NT2/D1 (cell line): Measurements from ENCODE around the gene UBN2.

ENCODE experiments used
- SUZ12 ChIP-seq: IDR thresholded peaks from 2 replicates; pipeline ENCODE4 v1.6.1; 2011; ENCODE audit not compliant: insufficient read length, insufficient read depth; ENCODE audit errors: extremely low read depth
- YY1 ChIP-seq: IDR thresholded peaks from 2 replicates; pipeline ENCODE4 v1.6.1; 2011; ENCODE audit not compliant: insufficient read length, insufficient read depth
- ZNF274 ChIP-seq: IDR thresholded peaks from 2 replicates; pipeline ENCODE4 v1.6.1; 2011; ENCODE audit warnings: mild to moderate bottlenecking, low read depth, low read length

DNA sequence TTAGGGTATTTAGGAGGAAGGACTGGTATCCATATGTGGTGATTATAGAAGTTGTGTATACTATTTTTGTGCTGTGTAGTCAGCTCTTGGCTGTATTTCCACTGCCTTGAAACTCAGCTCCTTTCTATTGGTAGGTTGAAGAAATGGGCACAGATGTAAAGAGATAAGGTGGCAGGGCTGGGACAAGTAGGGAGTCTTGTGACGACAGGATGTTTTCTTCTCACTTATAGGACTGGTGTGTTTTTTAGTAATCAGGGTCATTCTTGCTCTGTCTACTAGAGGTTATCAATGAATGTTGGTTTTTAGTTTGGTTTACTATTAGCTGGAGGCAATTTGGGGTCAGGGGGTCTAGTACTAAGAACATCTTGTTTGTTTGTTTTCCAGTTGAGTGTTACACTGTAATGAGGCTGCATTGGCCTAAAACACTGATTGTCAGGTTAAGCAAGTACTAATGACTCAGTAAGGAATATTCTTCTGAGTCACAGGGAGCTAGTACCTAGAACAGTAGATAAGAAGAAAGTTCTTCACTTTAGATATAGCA, 11.8 kb downstream of the UBN2 start:
- TF ChIP-seq ZNF274 (no peak), YY1 (no peak), SUZ12 (no peak)
